RPMI8226 (cell line): ENCODE results near the gene WNK1.
A peak's percentile ranks its signal among the peaks of the same experiment; 100 is the strongest.
"Not testable (repeated sequence)": the region's sequence is repeated elsewhere in the genome, so short reads cannot be mapped to it uniquely, and the experiment has no call there.

Experiments used
- DNase-seq: peaks from one replicate; pipeline ENCODE4 v3.0.0-alpha.2; 2015

WNK1 gene

GRCh38 chr12:751999-752694 lies at the start of gene WNK1:
Gene WNK1 (plus strand): TSS chr12:752579. CDS start chr12:753566, 987 bp downstream.
- DNase-seq: peak; percentile 97

- DNase-seq: no peak
These were observed 47.7 kb upstream of the WNK1 start for GRCh38 chr12:704516-705242.

GRCh38 chr12:708084-708483 lies 44.3 kb upstream of the WNK1 start:
- DNase-seq: not testable (repeated sequence)

GRCh38 chr12:709455-710020 lies 42.8 kb upstream of the WNK1 start:
- DNase-seq: no peak

GRCh38 chr12:712172-712863 lies 40.1 kb upstream of the WNK1 start:
- no peak for DNase-seq

- DNase-seq: no peak
These were observed 39.0 kb upstream of the WNK1 start for GRCh38 chr12:713281-713875.

GRCh38 chr12:716506-716905 lies 35.9 kb upstream of the WNK1 start:
- DNase-seq: no peak

- DNase-seq: no peak
These were observed 33.6 kb upstream of the WNK1 start for GRCh38 chr12:718756-719102.

GRCh38 chr12:720231-720941 lies 32.0 kb upstream of the WNK1 start:
- DNase-seq: no peak

- no peak for DNase-seq
These were observed 28.1 kb upstream of the WNK1 start for GRCh38 chr12:724194-724855.

GRCh38 chr12:725076-725475 lies 27.3 kb upstream of the WNK1 start:
- DNase-seq: no peak

GRCh38 chr12:726281-727140 lies 25.9 kb upstream of the WNK1 start:
- no peak for DNase-seq

- no peak for DNase-seq
These were observed 25.1 kb upstream of the WNK1 start for GRCh38 chr12:727321-727720.

GRCh38 chr12:728781-729180 lies 23.6 kb upstream of the WNK1 start:
- no peak for DNase-seq

- DNase-seq: no peak
These were observed 23.2 kb upstream of the WNK1 start for GRCh38 chr12:729221-729620.

GRCh38 chr12:730550-730949 lies 21.8 kb upstream of the WNK1 start:
- no peak for DNase-seq

- no peak for DNase-seq
These were observed 15.1 kb upstream of the WNK1 start for GRCh38 chr12:737122-737739.

GRCh38 chr12:738712-739111 lies 13.7 kb upstream of the WNK1 start:
- no peak for DNase-seq

GRCh38 chr12:739349-739748 lies 13.0 kb upstream of the WNK1 start:
- no peak for DNase-seq

GRCh38 chr12:740921-741320 lies 11.5 kb upstream of the WNK1 start:
- DNase-seq: no peak
